ENCODE measurements around the gene KIAA0753.

- TF ChIP-seq CTCF (IDR thresholded peaks at IDR 0.05) (no peak), POLR2A (IDR thresholded peaks at IDR 0.05) (no peak)
These were observed 62.0 kb downstream of the KIAA0753 start for GRCh38 chr17:6578491-6578890.

All from Peyer's patch (tissue), 4 donors.